ENCODE data around the gene C2CD3. TPM values are rescaled to one million over a fixed set of nuclear protein-coding genes. Genes with fewer than 3 reads are reported as not detected.
A peak's percentile ranks its signal among the peaks of the same experiment; 100 is the strongest.
"Not testable (repeated sequence)": the region's sequence is repeated elsewhere in the genome, so short reads cannot be mapped to it uniquely, and the experiment has no call there.

The C2CD3 gene
- polyA plus RNA-seq, 10 donors: 14.7 to 25.4 (median 19.3) TPM

DNA sequence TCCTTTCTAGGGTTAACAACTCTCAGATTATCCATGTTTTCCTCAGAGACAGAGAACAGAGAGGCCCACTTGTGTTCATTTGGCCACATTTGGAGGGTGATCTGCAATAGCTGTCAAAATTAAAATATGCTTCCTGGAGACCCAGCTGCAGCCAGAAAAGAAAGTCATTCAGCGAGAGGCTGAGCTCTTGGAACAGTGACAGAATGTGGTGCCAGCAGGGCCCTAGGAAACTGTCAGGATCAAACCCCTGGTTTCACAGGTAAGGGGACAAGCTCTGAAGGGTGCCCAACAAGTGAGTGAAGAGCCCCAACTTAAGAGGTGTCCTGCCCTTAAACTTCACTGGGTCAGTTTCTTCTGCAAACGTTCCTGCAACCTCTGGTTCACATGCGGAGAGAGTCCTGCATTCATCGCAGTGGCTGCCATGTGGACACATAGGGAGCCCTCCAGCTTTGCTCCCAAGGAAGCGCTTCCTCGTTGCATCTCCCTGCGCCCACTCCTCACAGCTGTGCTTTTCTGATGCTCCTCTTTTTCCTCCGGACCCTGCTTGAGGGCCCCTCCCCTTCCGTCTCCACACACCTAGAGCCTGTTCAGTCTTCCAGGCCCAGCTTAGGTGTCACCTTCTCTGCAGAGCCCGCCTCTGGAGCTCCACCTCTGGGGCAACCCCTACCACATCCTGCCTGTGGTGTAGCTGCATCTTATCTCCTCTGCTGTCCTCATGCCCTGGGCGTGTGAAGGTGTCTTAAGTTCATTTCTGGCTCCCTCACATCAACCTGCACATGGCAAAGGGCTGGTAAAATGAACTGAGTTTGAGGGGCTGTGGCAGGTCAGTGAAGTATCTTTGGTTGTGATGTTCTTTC, 165.8 kb downstream of the C2CD3 start:
- DNase-seq: no peak

DNA sequence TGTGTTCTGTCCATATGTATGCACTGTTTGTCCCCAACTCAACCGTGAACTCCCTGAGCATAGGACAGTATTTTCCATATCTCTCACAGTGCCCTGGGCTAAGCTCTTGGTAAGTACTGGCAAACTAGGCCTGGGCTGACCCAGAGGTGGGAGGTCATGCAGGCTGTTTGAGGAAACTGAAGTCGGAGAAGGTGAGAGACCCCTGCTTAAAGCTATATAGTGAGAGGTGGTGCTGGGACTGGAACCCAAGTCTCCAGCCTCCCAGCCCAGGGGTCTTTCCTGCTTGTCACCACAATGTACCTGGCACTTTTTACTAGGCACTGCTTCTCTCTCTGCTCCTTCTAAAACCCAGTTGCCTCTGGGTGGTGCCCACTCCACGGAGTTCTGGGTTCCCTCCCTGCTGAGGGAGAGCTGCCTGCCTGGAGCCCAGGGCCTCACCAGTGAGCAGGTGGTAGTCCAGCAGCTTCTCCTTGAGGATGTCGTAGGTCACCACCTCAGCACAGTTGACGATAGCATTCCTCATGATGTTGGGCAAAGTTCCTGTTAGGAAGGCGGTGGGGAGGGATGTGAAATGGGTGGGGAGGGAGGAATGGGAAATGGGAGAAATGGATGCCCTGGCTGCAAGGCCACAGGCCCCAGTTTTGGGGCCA, 166.6 kb downstream of the C2CD3 start:
- DNase-seq: no peak

- no peak for DNase-seq
Measured at GRCh38 chr11:74002832-74003231, 168.0 kb downstream of the C2CD3 start.

- DNase-seq: no peak
Measured at GRCh38 chr11:74001822-74002286, 168.9 kb downstream of the C2CD3 start.

DNA sequence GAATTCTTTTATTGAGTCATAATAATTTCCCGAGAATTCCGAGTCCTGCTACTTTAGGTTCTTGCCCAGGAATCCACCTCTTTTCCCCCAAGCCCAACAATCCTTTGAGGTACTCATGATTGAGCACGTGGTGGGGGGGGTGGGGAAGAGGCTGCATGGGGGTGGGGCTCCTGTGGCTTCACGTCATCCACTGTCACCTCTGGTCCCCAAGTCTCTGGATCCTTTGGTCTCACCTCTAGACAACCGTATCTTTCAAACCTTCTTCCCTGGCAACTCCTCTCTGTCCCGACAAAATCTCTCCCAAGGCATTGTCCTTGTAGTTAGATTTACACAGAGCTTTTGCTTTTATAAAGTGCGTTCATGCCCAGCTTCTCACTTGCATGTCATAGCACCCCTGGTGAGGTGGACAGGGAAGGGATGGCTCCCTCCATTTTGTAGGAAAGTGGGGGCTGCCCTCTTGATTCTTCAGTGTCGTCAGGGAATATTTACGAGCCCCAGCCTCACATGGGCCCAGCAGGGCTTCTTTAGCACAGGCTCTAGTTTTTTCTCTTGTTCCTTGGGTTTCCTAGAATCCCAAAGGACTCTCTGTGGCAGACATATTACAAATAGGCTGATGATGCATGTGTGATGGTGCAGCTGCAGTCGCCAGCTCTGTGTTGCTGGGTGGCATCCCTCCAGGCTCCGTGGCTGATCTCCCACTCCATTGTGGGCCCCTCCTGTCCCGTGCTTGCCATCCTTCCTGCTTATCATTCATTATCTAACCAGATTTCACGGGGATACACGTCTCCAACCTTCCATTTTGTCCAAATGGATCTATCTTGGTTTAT, 170.3 kb downstream of the C2CD3 start:
- no peak for DNase-seq

- no peak for DNase-seq
Measured at GRCh38 chr11:73999581-74000306, 171.1 kb downstream of the C2CD3 start.

GRCh38 chr11:73998846-73999575, 171.8 kb downstream of the C2CD3 start:
- DNase-seq: no peak

- no peak for DNase-seq
Measured at GRCh38 chr11:73997120-73997770, 173.6 kb downstream of the C2CD3 start.

GRCh38 chr11:73996161-73996747, 174.5 kb downstream of the C2CD3 start:
- no peak for DNase-seq

DNA sequence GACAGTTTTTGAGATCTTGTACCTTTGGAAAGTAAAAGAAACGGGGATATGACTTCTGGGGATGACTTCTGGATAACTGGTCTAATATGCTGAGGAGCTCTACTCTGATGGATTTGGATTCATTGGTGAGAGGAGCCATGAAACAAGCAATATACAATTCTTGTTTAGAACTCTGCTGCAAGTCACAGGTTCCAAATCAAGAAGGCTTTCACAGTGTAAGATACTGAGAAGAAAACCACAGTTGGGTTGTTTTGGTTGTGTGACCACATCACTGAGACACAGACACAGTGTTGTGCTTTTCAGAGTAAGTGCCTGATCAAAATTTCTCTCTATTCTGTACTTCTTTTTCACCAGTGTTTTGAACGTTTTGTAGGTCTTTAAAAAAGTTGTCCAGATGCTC, 175.1 kb downstream of the C2CD3 start:
- DNase-seq: no peak

DNA sequence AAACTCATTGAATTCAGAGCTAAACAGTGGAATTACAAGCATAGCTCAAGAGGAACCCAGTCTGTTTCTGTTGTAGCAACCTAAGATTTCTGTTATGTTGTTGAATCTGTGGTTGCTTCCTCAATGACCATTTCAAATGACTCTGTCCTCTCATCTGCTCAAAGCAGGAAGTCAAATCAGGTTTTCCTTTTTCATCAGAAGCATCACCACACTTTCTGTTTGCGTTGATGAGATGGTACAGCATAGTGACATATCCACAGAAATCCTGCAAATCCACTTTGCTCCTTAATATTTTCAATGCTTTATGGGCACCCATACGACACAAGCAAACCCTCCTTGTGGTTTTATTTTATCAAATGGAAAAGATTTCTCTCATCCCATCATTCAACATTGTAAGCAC, 175.6 kb downstream of the C2CD3 start:
- no peak for DNase-seq

GRCh38 chr11:73991471-73992006, 179.3 kb downstream of the C2CD3 start:
- no peak for DNase-seq

GRCh38 chr11:73990730-73991129, 180.1 kb downstream of the C2CD3 start:
- no peak for DNase-seq

DNA sequence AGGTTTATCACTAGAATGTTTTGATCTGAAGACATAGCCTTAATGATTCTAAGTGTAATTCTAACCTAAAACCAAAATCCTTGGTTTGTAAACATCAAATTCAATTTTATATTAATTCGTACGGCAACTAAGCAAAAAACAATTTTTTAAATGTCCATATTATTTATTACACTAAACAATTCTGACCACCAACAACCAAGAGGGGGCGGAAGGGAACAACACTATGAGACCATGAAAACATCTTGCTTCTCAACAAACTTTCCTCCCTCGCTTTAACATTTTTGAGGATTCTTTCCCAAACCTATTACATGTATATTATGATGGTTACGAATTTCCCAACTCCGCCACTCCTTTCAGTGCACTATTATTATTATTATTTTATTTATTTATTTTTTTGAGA, 181.6 kb downstream of the C2CD3 start:
- no peak for DNase-seq

GRCh38 chr11:73988227-73988626, 182.6 kb downstream of the C2CD3 start:
- DNase-seq: no peak

GRCh38 chr11:73985661-73986060, 185.1 kb downstream of the C2CD3 start:
- not testable (repeated sequence) for DNase-seq

- DNase-seq: peak; percentile 39 to 43 (median 42)
Measured at GRCh38 chr11:73983741-73984538, 186.9 kb downstream of the C2CD3 start.

GRCh38 chr11:73982990-73983740, 187.6 kb downstream of the C2CD3 start:
- peak; percentile 86 to 95 (median 89) for DNase-seq
